HG03097 (cell line): ENCODE results near the gene RASL11B.

ENCODE experiments used
- ATAC-seq: cut with Tn5 transposase; IDR thresholded peaks from one replicate; pipeline ENCODE4 v1.9.1; 2021; ENCODE audit not compliant: unreplicated experiment, low FRiP score

The RASL11B gene

DNA sequence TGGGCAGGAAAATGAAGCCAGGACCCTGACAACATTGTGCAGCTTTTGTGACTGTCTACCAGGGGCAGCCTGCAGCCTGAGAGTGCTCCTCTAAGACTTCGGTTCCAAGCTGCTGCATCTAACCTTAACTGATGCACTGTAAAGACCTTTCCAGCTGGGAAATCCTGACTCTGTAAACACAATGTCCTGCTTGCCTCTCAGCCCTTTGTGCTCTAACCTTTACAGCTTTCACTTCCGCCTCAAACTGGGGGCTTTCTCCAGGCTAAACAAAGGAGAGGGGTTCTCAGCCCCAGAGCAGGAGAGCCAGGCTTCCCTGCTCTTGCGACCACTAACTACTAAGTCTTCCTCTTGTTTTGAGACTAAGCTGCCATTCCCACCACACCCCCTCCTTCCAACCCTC, 19.3 kb upstream of the RASL11B start:
- no peak for ATAC-seq

DNA sequence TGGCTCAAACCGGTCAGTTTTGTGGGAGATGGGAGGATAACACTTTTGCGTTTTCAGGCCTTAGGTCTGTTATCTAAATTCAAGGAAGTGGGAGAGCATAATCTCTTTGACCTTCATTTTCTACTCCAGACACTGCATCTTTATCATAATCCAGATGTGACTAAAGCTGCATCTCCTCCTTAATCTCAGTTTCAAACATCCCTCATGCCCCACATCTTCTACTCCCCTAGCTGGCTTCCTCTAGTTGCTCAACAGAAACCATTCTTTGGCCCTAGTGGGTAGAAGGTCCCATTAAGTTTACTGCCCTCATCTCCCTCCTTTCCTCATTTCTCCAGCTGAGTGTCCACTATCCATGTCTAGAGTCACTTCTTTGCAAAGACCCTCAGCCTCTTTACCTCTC, 18.8 kb upstream of the RASL11B start:
- no peak for ATAC-seq

DNA sequence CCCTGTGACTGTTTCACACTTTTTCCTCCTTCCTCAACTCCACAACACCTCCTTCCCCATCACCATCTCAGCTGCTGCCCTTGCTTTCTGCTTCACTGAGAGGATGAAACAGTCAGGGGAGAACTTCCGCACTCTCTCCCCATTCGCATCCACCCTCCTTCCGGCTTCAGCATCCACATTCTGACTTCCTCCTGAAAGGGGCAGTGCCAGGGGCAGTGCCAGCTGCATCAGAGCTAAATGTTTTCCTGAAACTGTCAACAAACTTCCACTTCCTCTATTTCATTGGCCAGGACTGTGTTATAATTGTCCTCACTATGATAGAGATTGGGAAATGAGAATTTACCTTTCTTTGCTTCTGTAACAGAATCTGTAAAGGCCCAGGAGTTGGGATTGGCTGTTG, 18.2 kb upstream of the RASL11B start:
- ATAC-seq, result peak; percentile 68

DNA sequence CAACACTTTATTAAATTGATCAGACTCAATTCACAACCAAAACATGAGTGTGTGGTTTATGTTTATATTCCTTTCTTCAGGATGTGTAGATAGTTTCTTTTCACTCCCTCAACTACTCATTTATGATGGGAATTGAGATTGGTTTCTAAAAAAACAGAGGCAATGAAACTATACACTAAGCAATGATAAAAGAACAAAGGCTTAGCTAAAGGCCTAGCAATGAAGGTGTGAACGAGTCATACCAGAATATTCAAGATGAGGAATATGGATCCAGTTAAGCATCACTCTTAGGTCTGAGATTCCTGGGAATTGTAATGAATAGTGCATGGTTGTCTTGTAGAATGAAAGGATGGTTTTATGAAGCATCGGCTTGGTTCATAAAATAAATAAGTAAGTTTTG, 17.5 kb upstream of the RASL11B start:
- ATAC-seq, result no peak

DNA sequence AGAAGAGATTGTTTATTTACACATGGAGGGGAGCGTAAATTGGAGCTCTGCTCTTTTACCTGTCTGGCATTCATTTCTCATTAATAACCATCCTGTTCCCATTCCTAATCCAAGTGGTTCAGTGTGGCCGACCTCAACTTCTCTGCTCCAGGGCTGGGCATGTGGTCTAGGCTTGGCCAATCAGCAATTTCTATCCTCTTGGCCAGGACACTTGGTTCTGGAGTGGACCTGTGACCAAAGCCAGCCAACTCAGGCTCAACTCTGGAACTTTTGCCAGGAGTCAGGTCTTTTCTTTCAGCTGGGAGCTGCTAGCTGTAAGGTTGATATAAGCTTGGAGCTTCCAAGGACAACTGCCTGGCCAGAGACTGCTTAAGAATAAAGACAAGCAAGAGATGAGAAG, 15.6 kb upstream of the RASL11B start:
- ATAC-seq, result no peak

GRCh38 chr4:52848254-52848653, 13.9 kb upstream of the RASL11B start:
- no peak for ATAC-seq

GRCh38 chr4:52850406-52851124, 11.6 kb upstream of the RASL11B start:
- ATAC-seq, result no peak

DNA sequence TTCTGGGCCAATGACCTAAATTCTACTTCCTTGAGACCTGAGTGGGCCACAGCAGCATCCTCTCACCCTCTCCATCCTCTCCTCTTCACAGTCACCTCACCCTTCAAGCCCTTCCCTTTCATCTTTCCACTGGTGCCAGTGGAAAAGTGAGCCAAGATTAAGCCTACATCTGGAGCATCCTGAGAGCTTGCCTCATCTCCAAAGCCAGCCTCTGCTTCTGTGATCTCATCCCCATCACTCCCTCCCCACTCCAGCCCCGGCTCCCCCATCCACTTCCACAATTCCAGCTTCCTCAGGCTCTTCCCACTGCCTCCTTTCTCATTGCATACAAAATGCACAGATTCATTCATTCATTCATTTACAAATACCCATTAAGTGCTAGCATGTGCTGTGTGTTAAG, 10.1 kb upstream of the RASL11B start:
- no peak for ATAC-seq

- no peak for ATAC-seq
Observed at GRCh38 chr4:52852711-52853110, 9.4 kb upstream of the RASL11B start.

- no peak for ATAC-seq
Observed at GRCh38 chr4:52853351-52853750, 8.8 kb upstream of the RASL11B start.

- no peak for ATAC-seq
Observed at GRCh38 chr4:52856801-52857200, 5.3 kb upstream of the RASL11B start.

GRCh38 chr4:52860361-52860760, 1.8 kb upstream of the RASL11B start:
- ATAC-seq, result no peak

DNA sequence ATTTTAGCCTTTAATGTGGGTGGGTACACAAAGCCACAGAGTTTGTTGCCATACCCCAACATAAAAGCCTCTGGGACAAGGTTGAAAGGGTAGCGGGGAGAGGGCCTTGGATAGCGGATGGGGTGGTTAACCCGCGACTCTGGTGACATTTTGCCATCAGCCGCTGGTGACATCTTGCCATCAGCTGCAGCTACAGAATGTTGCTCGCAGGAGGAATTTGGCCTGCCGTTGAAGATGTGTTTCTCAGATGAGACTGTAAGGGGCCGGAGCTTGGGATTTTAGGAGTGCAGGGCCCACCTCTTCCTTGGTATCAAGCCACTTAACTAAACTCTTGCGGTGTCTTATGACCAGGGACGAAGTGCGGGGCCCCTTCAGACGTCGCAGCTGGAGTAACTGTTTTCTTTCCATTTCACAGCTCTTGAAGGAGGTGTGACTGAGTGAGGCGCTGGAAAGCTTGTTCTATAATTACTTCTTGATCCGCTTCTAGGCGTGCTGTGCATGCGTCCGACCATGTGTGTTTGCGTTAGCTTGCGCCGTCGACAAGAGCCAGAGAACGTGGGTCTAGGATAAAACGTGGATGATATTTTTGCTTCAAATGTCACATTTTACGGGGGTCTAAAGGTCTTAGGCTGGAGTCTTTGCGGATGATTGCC, 820 bp upstream of the RASL11B start:
- no peak for ATAC-seq

GRCh38 chr4:52862639-52863161, 583 bp downstream of the RASL11B start:
- ATAC-seq, result no peak

DNA sequence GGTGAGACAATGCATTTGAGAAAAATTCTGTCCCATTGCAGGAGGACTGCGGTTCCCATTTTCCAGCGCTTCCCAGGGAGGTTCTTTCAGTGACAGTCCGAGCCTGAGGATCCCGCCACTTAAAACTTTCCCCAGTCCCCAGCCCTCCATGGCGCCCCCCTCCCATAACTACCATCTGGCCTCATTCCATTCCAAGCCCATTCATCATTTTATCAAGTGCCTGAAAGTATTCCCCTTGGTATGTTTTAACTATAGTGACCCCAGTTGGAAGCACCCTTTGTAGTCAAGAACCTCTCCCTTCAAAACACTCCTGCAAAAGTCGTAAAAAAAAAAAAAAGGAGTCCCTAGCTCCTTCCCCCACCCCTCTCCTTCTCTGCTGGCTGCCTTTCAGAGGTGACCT, 1.2 kb downstream of the RASL11B start:
- no peak for ATAC-seq

GRCh38 chr4:52864793-52865192, 2.7 kb downstream of the RASL11B start:
- no peak for ATAC-seq

DNA sequence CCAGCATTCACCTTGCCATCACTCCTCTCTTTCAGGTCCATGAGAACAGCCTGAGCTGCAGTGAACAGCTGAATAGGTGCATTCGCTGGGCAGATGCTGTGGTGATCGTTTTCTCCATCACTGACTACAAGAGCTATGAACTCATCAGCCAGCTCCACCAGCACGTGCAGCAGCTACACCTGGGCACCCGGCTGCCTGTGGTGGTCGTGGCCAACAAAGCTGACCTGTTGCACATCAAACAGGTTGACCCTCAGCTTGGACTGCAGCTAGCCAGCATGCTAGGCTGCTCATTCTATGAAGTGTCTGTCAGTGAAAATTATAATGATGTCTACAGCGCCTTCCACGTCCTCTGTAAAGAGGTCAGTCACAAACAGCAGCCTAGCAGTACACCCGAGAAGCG, 3.2 kb downstream of the RASL11B start:
- ATAC-seq, result no peak

GRCh38 chr4:52866734-52867133, 4.6 kb downstream of the RASL11B start:
- ATAC-seq, result no peak

DNA sequence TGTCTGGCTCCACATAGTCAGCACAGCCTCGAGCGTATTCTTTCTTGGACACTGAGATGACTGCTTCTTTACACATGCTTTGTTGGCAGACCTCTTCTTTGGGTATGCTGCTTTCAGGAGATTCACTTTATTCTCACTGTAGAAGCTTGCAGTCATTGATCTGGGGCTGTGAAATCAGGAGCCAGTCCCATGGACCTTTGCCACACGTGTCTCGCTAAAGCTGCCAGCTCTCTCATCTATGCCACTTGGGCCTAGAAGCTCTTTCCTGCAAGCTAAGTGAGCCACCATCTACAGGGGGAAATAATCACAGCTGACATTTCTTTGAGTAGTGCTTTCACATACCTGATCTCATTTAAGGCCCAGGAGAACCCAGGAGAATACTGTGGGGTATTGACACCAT, 5.0 kb downstream of the RASL11B start:
- ATAC-seq, result no peak

- ATAC-seq, result no peak
Observed at GRCh38 chr4:52868133-52868532, 6.0 kb downstream of the RASL11B start.

GRCh38 chr4:52869196-52869595, 7.1 kb downstream of the RASL11B start:
- ATAC-seq, result no peak

DNA sequence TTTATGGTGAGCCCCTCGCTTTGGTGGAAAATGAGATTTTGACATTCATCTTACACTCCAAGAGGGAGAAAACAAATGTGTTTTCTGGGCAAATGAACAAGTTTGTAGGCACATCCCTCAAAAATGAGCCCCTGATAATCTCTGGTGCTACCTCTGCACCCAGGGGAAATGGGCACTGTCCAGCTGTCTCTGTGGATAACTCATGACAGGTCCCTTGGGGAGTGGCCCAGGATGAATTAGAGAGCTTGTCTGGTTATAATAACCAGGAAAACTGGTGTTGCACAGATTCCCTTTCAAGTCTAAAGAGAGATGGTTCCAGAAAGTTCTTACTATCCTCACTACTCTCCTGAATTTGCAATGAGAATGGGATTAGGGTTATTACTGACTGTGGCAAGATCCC, 7.5 kb downstream of the RASL11B start:
- no peak for ATAC-seq
